Astrocyte (in vitro differentiated cells and primary cell): ENCODE data around the gene LHFPL5. TPM values are rescaled to one million over a fixed set of nuclear protein-coding genes. Genes with fewer than 3 reads are reported as not detected.
A peak's percentile ranks its signal among the peaks of the same experiment; 100 is the strongest.

Source experiments
- DNase-seq: peaks from one replicate; pipeline ENCODE4 v3.0.0-alpha.2; 2010; ENCODE audit warnings: low read depth
- FAIRE-seq: peaks from 2 replicates; lab custom pipeline; 2011; peaks lifted over from hg19 to GRCh38; lab: Jason Lieb, UNC
- H2AFZ ChIP-seq: 2 replicates; pipeline ENCODE4 v1.6.0; 2012; ENCODE audit warnings: low read depth, low read length, inconsistent platforms
- H3K27ac ChIP-seq: 2 replicates; pipeline ENCODE4 v1.5.1; 2011; ENCODE audit warnings: low read depth, low read length, inconsistent platforms
- H3K27me3 ChIP-seq: 2 replicates; pipeline ENCODE4 v1.6.0; 2011; ENCODE audit warnings: low read length, inconsistent platforms; ENCODE audit not compliant: insufficient read depth
- H3K36me3 ChIP-seq: 2 replicates; pipeline ENCODE4 v1.5.1; 2011; ENCODE audit warnings: low read length, inconsistent platforms; ENCODE audit not compliant: insufficient read depth
- H3K4me1 ChIP-seq: 2 replicates; pipeline ENCODE4 v1.5.1; 2011; ENCODE audit warnings: low read length, inconsistent platforms; ENCODE audit not compliant: insufficient read depth
- H3K4me2 ChIP-seq: 2 replicates; pipeline ENCODE4 v1.6.0; 2012; ENCODE audit warnings: low read length, inconsistent platforms
- H3K4me3 ChIP-seq: 2 replicates; pipeline ENCODE4 v1.5.1; 2011; ENCODE audit warnings: low read depth, mild to moderate bottlenecking, low read length, inconsistent platforms; ENCODE audit not compliant: insufficient read depth
- H3K79me2 ChIP-seq: 2 replicates; pipeline ENCODE4 v1.6.0; 2012; ENCODE audit warnings: mild to moderate bottlenecking, low read length, inconsistent platforms; ENCODE audit not compliant: insufficient read depth
- H3K9ac ChIP-seq: 2 replicates; pipeline ENCODE4 v1.6.0; 2012; ENCODE audit warnings: mild to moderate bottlenecking, low read length, inconsistent platforms
- H3K9me3 ChIP-seq: 2 replicates; pipeline ENCODE4 v1.5.1; 2012; ENCODE audit warnings: low read depth, mild to moderate bottlenecking, low read length, inconsistent platforms; ENCODE audit not compliant: insufficient read depth
- H4K20me1 ChIP-seq: 2 replicates; pipeline ENCODE4 v1.6.0; 2012; ENCODE audit warnings: low read length, inconsistent platforms; ENCODE audit not compliant: insufficient read depth
- H3K27ac Mint-ChIP-seq: one replicate; pipeline ENCODE4 v1.8.0; 2021; ENCODE audit warnings: mild to moderate bottlenecking, mixed read lengths; ENCODE audit not compliant: unreplicated experiment
- H3K27me3 Mint-ChIP-seq: one replicate; pipeline ENCODE4 v1.8.0; 2021; ENCODE audit warnings: low read depth, mixed read lengths; ENCODE audit not compliant: unreplicated experiment
- H3K36me3 Mint-ChIP-seq: one replicate; pipeline ENCODE4 v1.8.0; 2021; ENCODE audit warnings: low read depth, mixed read lengths; ENCODE audit not compliant: unreplicated experiment
- H3K4me1 Mint-ChIP-seq: one replicate; pipeline ENCODE4 v1.8.0; 2021; ENCODE audit warnings: low read depth, mixed read lengths; ENCODE audit not compliant: unreplicated experiment
- H3K4me3 Mint-ChIP-seq: one replicate; pipeline ENCODE4 v1.8.0; 2021; ENCODE audit warnings: mild to moderate bottlenecking, moderate library complexity, mixed read lengths; ENCODE audit not compliant: unreplicated experiment
- H3K9me3 Mint-ChIP-seq: one replicate; pipeline ENCODE4 v1.8.0; 2021; ENCODE audit warnings: mild to moderate bottlenecking, mixed read lengths; ENCODE audit not compliant: unreplicated experiment
- EZH2 ChIP-seq: IDR thresholded peaks from 2 replicates; pipeline ENCODE4 v1.6.1; 2012; ENCODE audit warnings: mild to moderate bottlenecking, low read length, inconsistent platforms; ENCODE audit not compliant: insufficient read depth
- total RNA-seq: library from RNA; stranded (reverse); gene quantifications from 2 replicates; pipeline ENCODE4 v1.2.1, GENCODE V29; 2021
- TF ChIP-seq, protein P1 (sequence below): IDR thresholded peaks from 2 replicates; pipeline ENCODE4 v1.5.1; 2011; ENCODE audit warnings: low read depth, mild to moderate bottlenecking, inconsistent platforms, low read length, moderate library complexity; ENCODE audit not compliant: insufficient read depth

The LHFPL5 gene
- total RNA-seq, 1 donor from 2014 or later: not detected

DNA sequence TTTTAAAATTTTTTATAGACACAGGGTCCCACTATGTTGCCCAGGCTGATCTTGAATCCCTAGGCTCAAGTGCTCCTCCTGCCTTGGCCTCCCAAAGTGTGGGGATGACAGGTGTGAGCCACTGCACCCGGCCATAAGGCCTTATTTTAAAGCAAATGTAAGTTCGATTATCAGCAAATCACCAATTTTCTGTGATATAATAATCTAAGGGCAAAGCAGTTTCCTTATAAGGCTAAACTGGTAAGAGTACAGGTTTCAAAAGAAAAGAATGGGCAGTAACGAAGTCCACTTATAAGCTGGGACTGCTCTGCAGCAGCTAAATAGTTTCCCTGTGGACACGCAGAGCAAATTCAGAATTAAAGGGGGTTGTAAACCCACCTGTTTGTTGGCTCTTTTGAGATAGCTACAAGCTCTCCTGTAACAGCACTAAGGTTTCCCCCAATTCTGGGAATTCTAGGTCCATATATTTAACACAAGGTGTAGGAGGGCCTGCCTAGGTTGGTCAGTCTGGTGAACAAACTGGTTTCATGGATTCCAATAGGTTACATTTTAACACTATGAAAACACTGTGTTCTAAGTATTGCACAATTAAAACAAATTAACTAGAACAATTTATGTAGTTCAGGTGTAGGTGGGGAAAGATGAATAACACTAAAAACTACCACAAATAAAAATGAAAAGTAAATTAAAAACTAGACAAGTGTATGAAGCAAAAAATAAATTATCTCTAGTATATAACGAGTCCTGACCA is 26.3 kb downstream of the LHFPL5 start:
- Histone ChIP-seq H4K20me1 (no peaks in the 10 kb centered on the region), H3K4me3 (no peak overlapping the region), H3K27ac (no peak overlapping the region), H3K9ac (no peak overlapping the region), H3K79me2 (no peaks in the 10 kb centered on the region), H3K36me3 (peaks cover 19% of the 10 kb centered on the region), H3K9me3 (no peaks in the 10 kb centered on the region), H3K27me3 (no peaks in the 10 kb centered on the region), H3K4me1 (no peaks in the 10 kb centered on the region), H2AFZ (no peak overlapping the region), H3K4me2 (no peak overlapping the region)
- H3K9me3 Mint-ChIP-seq: peaks cover 2% of the 10 kb centered on the region
- no peak for DNase-seq
- H3K27me3 Mint-ChIP-seq: no peaks in the 10 kb centered on the region
- H3K36me3 Mint-ChIP-seq: no peaks in the 10 kb centered on the region
- no peak for FAIRE-seq
- H3K4me3 Mint-ChIP-seq: no peak overlapping the region
- H3K27ac Mint-ChIP-seq: no peak overlapping the region
- no peak for TF ChIP-seq EZH2
- TF ChIP-seq, protein P1, sequence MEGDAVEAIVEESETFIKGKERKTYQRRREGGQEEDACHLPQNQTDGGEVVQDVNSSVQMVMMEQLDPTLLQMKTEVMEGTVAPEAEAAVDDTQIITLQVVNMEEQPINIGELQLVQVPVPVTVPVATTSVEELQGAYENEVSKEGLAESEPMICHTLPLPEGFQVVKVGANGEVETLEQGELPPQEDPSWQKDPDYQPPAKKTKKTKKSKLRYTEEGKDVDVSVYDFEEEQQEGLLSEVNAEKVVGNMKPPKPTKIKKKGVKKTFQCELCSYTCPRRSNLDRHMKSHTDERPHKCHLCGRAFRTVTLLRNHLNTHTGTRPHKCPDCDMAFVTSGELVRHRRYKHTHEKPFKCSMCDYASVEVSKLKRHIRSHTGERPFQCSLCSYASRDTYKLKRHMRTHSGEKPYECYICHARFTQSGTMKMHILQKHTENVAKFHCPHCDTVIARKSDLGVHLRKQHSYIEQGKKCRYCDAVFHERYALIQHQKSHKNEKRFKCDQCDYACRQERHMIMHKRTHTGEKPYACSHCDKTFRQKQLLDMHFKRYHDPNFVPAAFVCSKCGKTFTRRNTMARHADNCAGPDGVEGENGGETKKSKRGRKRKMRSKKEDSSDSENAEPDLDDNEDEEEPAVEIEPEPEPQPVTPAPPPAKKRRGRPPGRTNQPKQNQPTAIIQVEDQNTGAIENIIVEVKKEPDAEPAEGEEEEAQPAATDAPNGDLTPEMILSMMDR: no peak
- no peaks in the 10 kb centered on the region for H3K4me1 Mint-ChIP-seq

DNA sequence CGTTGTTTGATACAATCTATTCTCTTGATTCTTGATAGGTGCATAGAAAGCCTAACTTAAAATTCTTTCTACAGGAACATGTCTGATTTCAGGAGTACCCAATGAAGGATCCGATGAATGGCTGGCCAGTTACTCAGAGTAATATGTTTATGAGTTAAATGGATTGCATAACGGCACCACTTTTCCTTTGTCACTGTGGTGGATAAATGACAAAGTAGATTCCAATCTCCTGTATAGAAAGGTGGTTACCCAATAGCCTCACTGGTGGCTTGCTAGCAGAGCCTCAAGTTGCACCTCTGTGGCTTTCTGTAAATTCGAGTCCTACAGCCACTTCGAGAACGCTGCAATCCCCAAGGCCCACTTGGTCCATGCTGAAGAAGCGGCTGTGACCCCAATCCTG is 28.4 kb downstream of the LHFPL5 start:
- no peak overlapping the region for H3K4me3 ChIP-seq
- H3K36me3 ChIP-seq: peaks cover 30% of the 10 kb centered on the region
- no peak overlapping the region for H3K9ac ChIP-seq
- DNase-seq (peak; percentile 9), FAIRE-seq (no peak)
- H3K79me2 ChIP-seq: no peaks in the 10 kb centered on the region
- H3K36me3 Mint-ChIP-seq: no peaks in the 10 kb centered on the region
- H4K20me1 ChIP-seq: no peaks in the 10 kb centered on the region
- H3K4me3 Mint-ChIP-seq: no peak overlapping the region
- no peak overlapping the region for H3K4me2 ChIP-seq
- H3K27me3 Mint-ChIP-seq: no peaks in the 10 kb centered on the region
- no peak overlapping the region for H3K27ac ChIP-seq
- H2AFZ ChIP-seq: no peak overlapping the region
- no peak overlapping the region for H3K27ac Mint-ChIP-seq
- no peaks in the 10 kb centered on the region for H3K4me1 Mint-ChIP-seq
- H3K4me1 ChIP-seq: no peaks in the 10 kb centered on the region
- TF ChIP-seq, protein P1: no peak
- TF ChIP-seq EZH2: no peak
- no peaks in the 10 kb centered on the region for H3K9me3 ChIP-seq
- H3K27me3 ChIP-seq: no peaks in the 10 kb centered on the region
- peaks cover 2% of the 10 kb centered on the region for H3K9me3 Mint-ChIP-seq

DNA sequence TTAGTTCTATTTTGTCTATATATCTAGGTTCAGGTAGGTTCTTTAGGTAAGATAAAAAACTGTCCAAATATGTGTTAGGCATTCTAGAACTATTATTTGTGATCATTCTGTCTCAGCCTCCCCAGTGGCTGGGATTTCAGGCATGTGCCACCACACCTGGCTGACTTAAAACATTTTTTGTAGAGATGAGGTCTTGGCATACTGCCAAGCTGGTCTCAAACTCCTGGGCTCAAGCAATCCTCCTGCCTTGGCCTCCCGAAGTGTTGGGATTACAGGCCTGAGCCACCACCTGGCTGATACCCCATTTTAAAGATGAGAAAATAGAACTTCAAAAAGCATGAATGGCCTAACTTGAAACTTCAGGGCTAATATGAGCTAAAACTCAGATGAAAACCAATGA is 33.9 kb downstream of the LHFPL5 start:
- no peak overlapping the region for H3K4me2 ChIP-seq
- no peak overlapping the region for H3K9ac ChIP-seq
- no peaks in the 10 kb centered on the region for H3K27me3 ChIP-seq
- no peaks in the 10 kb centered on the region for H3K9me3 Mint-ChIP-seq
- no peaks in the 10 kb centered on the region for H3K9me3 ChIP-seq
- no peak overlapping the region for H2AFZ ChIP-seq
- no peak overlapping the region for H3K27ac Mint-ChIP-seq
- no peak for DNase-seq
- no peak overlapping the region for H3K4me3 ChIP-seq
- H3K27ac ChIP-seq: no peak overlapping the region
- peaks cover 46% of the 10 kb centered on the region for H3K36me3 ChIP-seq
- peaks cover 5% of the 10 kb centered on the region for H3K36me3 Mint-ChIP-seq
- H3K4me1 Mint-ChIP-seq: no peaks in the 10 kb centered on the region
- no peak for FAIRE-seq
- no peaks in the 10 kb centered on the region for H3K79me2 ChIP-seq
- TF ChIP-seq, protein P1: no peak
- TF ChIP-seq EZH2: no peak
- H3K27me3 Mint-ChIP-seq: no peaks in the 10 kb centered on the region
- no peak overlapping the region for H3K4me3 Mint-ChIP-seq
- no peaks in the 10 kb centered on the region for H3K4me1 ChIP-seq
- no peaks in the 10 kb centered on the region for H4K20me1 ChIP-seq
